Fibroblast of lung (primary cell): ENCODE results near the gene SEMA4D. TPM values are rescaled to one million over a fixed set of nuclear protein-coding genes. Genes with fewer than 3 reads are reported as not detected.

Experiments
- DNase-seq, 2 donors: peaks; one replicate each; pipeline versions ENCODE4 v3.0.0 to v3.0.0-alpha.2; 2010; ENCODE audit warnings: low read depth in 2 of 2
- H2AFZ ChIP-seq: 2 replicates; pipeline ENCODE4 v1.5.1; 2012; ENCODE audit warnings: low read length, control low read depth, inconsistent platforms
- H3K27ac ChIP-seq: 2 replicates; pipeline ENCODE4 v1.5.1; 2011; ENCODE audit warnings: low read length, control low read depth; ENCODE audit not compliant: insufficient read depth
- H3K27me3 ChIP-seq: 2 replicates; pipeline ENCODE4 v1.5.1; 2011; ENCODE audit warnings: mild to moderate bottlenecking, low read length; ENCODE audit not compliant: control insufficient read depth, insufficient read depth
- H3K36me3 ChIP-seq: 2 replicates; pipeline ENCODE4 v1.5.1; 2011; ENCODE audit warnings: low read length; ENCODE audit not compliant: control insufficient read depth, insufficient read depth
- H3K4me1 ChIP-seq: 2 replicates; pipeline ENCODE4 v1.5.1; 2011; ENCODE audit warnings: low read length; ENCODE audit not compliant: control insufficient read depth, insufficient read depth; ENCODE audit errors: extremely low read depth
- H3K4me2 ChIP-seq: 2 replicates; pipeline ENCODE4 v1.5.1; 2011; ENCODE audit warnings: low read length, control low read depth; ENCODE audit not compliant: insufficient read depth; ENCODE audit errors: extremely low read depth
- H3K4me3 ChIP-seq, 4 experiments: fragments of 200-600 bp in 1 of 4; sonication (generic) in 1 of 4; replicated peaks in 1 of 4; 2 replicates each; pipeline ENCODE4 v1.5.1; 2011 to 2016; ENCODE audit warnings: low read length in 4 of 4, low read depth in 3 of 4, mild to moderate bottlenecking in 3 of 4, control low read depth in 2 of 4, inconsistent platforms in 1 of 4, mixed read lengths in 1 of 4; ENCODE audit not compliant: insufficient read depth in 1 of 4; ENCODE audit errors: control extremely low read depth in 1 of 4
- H3K79me2 ChIP-seq: 2 replicates; pipeline ENCODE4 v1.5.1; 2012; ENCODE audit warnings: mild to moderate bottlenecking, low read length, inconsistent platforms; ENCODE audit not compliant: control insufficient read depth, insufficient read depth
- H3K9ac ChIP-seq: 2 replicates; pipeline ENCODE4 v1.5.1; 2011; ENCODE audit warnings: mild to moderate bottlenecking, low read length, control low read depth; ENCODE audit not compliant: insufficient read depth
- H3K9me3 ChIP-seq: 2 replicates; pipeline ENCODE4 v1.5.1; 2012; ENCODE audit warnings: low read depth, low read length; ENCODE audit not compliant: control insufficient read depth, insufficient read depth
- H4K20me1 ChIP-seq: 2 replicates; pipeline ENCODE4 v1.5.1; 2011; ENCODE audit warnings: low read length; ENCODE audit not compliant: control insufficient read depth, insufficient read depth; ENCODE audit errors: extremely low read depth
- EZH2 ChIP-seq: IDR thresholded peaks from 2 replicates; pipeline ENCODE4 v1.5.1; 2012; ENCODE audit warnings: low read length, control low read depth, mild to moderate bottlenecking; ENCODE audit errors: missing control alignments
- polyA plus RNA-seq, 2 donors: library from polyadenylated mRNA; depleted of rRNA in 1 of 2; stranded (reverse) in 1 of 2; unstranded in 1 of 2; fragments of >200 nt; gene quantifications; 2 replicates each; pipeline ENCODE4 v1.2.1, GENCODE V29; 2011 to 2012; ENCODE audit warnings: missing spikeins in 1 of 2
- total RNA-seq: library from RNA; depleted of rRNA; stranded (reverse); fragments of >200 nt; gene quantifications from 2 replicates; pipeline ENCODE4 v1.2.1, GENCODE V29; 2014
- TF ChIP-seq, protein P1 (sequence below), 2 donors: IDR thresholded peaks in 1 of 2; conservative IDR thresholded peaks in 1 of 2; 1 replicate in 1 of 2; 2 replicates in 1 of 2; pipeline ENCODE4 v1.5.1; 2011 to 2012; ENCODE audit warnings: low read length in 2 of 2, control low read depth in 1 of 2, inconsistent platforms in 1 of 2, low read depth in 1 of 2, mild to moderate bottlenecking in 1 of 2

SEMA4D gene
- total and polyA plus RNA-seq, 2 donors (not counting 1 experiment from before 2014, with no cell fraction given): 0.67 to 2.6 TPM

DNA sequence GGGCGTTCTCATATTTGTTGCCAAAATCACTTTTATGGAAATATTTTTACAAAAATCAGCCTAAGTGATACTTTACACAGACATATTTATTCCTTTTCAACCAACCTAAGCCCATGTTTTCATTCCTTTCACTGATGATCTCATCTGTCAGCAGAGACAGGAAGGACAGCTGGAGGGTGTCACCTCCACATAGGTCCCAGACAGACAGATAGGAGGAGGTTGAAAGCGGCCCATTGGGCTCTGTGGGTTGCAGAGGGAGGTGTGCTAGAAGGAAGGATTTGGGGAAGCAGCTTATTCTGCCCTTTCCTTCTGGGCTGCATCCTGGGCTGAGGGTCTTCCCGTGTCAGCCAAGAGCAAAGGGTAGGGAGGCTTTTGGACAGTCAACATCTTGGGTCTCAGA is 26.0 kb upstream of the SEMA4D start:
- Histone ChIP-seq H3K4me3 (no peak overlapping the region), H3K36me3 (no peaks in the 10 kb centered on the region), H3K4me1 (no peaks in the 10 kb centered on the region), H2AFZ (no peak overlapping the region), H4K20me1 (no peaks in the 10 kb centered on the region), H3K9ac (no peak overlapping the region), H3K27me3 (no peaks in the 10 kb centered on the region), H3K9me3 (no peaks in the 10 kb centered on the region), H3K27ac (no peak overlapping the region), H3K79me2 (no peaks in the 10 kb centered on the region), H3K4me2 (no peak overlapping the region)
- TF ChIP-seq, protein P1, sequence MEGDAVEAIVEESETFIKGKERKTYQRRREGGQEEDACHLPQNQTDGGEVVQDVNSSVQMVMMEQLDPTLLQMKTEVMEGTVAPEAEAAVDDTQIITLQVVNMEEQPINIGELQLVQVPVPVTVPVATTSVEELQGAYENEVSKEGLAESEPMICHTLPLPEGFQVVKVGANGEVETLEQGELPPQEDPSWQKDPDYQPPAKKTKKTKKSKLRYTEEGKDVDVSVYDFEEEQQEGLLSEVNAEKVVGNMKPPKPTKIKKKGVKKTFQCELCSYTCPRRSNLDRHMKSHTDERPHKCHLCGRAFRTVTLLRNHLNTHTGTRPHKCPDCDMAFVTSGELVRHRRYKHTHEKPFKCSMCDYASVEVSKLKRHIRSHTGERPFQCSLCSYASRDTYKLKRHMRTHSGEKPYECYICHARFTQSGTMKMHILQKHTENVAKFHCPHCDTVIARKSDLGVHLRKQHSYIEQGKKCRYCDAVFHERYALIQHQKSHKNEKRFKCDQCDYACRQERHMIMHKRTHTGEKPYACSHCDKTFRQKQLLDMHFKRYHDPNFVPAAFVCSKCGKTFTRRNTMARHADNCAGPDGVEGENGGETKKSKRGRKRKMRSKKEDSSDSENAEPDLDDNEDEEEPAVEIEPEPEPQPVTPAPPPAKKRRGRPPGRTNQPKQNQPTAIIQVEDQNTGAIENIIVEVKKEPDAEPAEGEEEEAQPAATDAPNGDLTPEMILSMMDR (conservative IDR thresholded peaks at IDR 0.05 in 1 of 2, IDR thresholded peaks at IDR 0.05 in 1 of 2; ENCODE audit: low read depth in 1 of 2, low read length in 2 of 2): no peak
- no peak for TF ChIP-seq EZH2
- no peak for DNase-seq

DNA sequence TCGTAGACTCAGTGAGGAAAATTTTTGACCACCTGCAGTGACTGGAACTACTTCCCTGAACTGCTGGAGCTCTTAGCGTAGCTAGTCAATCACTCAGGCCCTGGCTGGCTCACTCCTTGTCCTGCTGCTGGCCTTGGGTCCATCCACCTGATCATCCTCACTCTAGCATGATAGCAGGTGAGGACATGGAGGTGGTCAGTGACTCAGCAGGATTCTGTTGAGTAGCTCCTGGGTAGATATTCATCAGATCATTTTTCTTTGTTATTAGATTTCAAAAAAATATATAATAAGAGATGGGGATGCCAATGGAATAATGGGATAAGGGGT is 25.0 kb upstream of the SEMA4D start:
- DNase-seq: no peak
- no peak overlapping the region for H3K27ac ChIP-seq
- no peaks in the 10 kb centered on the region for H3K36me3 ChIP-seq
- H4K20me1 ChIP-seq: no peaks in the 10 kb centered on the region
- no peaks in the 10 kb centered on the region for H3K4me1 ChIP-seq
- no peak overlapping the region for H3K4me2 ChIP-seq
- no peaks in the 10 kb centered on the region for H3K27me3 ChIP-seq
- no peak for TF ChIP-seq EZH2
- TF ChIP-seq, protein P1 (conservative IDR thresholded peaks at IDR 0.05 in 1 of 2, IDR thresholded peaks at IDR 0.05 in 1 of 2; ENCODE audit: low read depth in 1 of 2, low read length in 2 of 2): no peak
- H3K9me3 ChIP-seq: no peaks in the 10 kb centered on the region
- H2AFZ ChIP-seq: no peak overlapping the region
- H3K79me2 ChIP-seq: no peaks in the 10 kb centered on the region
- no peak overlapping the region for H3K9ac ChIP-seq
- H3K4me3 ChIP-seq: no peak overlapping the region

- no peaks in the 10 kb centered on the region for H4K20me1 ChIP-seq
- DNase-seq: no peak
- H3K27me3 ChIP-seq: no peaks in the 10 kb centered on the region
- H3K4me1 ChIP-seq: no peaks in the 10 kb centered on the region
- no peaks in the 10 kb centered on the region for H3K36me3 ChIP-seq
- no peak overlapping the region for H3K27ac ChIP-seq
- H3K4me3 ChIP-seq: no peak overlapping the region
- no peak for TF ChIP-seq EZH2
- TF ChIP-seq, protein P1 (conservative IDR thresholded peaks at IDR 0.05 in 1 of 2, IDR thresholded peaks at IDR 0.05 in 1 of 2; ENCODE audit: low read depth in 1 of 2, low read length in 2 of 2): no peak
- no peak overlapping the region for H3K9ac ChIP-seq
- H2AFZ ChIP-seq: no peak overlapping the region
- H3K9me3 ChIP-seq: no peaks in the 10 kb centered on the region
- H3K4me2 ChIP-seq: no peak overlapping the region
- no peaks in the 10 kb centered on the region for H3K79me2 ChIP-seq
Observed at GRCh38 chr9:89522261-89522958, 24.5 kb upstream of the SEMA4D start.
